SK-N-SH (cell line): ENCODE results near the gene ALG10B.
A peak's percentile ranks its signal among the peaks of the same experiment; 100 is the strongest.

Source experiments
- CHD2 ChIP-seq: fragments of 150-350 bp; IDR thresholded peaks from 2 replicates; pipeline ENCODE4 v1.6.1; 2018; ENCODE audit warnings: low read length; ENCODE audit not compliant: partially characterized antibody
- TF ChIP-seq, protein P1 (sequence below): fragments of 200-600 bp; sonication (generic); IDR thresholded peaks from 2 replicates; pipeline ENCODE4 v1.6.1; 2017; ENCODE audit warnings: antibody characterized with exemption, mild to moderate bottlenecking, moderate library complexity

DNA sequence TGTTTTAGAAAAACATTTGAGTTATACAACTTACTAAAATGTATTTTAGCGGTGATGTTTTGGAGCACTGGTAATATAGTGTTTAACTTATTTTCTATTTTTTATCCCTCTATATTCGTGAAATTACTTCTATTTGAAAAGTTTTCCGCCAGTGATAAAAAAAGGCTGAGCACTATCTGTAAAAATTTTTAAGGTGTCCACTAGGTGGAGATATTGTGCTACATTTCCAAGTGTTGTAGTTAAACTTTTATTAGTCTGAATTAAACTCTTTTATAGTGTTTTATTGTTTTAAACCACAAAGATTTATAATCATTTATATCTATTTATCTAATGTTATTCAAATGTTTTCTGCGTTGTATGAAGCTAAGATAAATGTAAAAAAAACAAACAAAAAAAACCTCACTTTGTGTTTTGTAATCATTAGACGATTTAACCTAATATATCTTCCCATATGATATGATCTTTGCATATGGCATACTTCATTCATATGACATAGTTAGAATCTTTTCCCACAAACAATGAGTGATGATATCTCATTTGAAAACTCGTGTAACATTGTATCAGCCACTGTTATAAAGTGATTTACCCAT is 11.8 kb downstream of the ALG10B start:
- no peak for TF ChIP-seq CHD2
- TF ChIP-seq, protein P1, sequence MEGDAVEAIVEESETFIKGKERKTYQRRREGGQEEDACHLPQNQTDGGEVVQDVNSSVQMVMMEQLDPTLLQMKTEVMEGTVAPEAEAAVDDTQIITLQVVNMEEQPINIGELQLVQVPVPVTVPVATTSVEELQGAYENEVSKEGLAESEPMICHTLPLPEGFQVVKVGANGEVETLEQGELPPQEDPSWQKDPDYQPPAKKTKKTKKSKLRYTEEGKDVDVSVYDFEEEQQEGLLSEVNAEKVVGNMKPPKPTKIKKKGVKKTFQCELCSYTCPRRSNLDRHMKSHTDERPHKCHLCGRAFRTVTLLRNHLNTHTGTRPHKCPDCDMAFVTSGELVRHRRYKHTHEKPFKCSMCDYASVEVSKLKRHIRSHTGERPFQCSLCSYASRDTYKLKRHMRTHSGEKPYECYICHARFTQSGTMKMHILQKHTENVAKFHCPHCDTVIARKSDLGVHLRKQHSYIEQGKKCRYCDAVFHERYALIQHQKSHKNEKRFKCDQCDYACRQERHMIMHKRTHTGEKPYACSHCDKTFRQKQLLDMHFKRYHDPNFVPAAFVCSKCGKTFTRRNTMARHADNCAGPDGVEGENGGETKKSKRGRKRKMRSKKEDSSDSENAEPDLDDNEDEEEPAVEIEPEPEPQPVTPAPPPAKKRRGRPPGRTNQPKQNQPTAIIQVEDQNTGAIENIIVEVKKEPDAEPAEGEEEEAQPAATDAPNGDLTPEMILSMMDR = peak; percentile 78
